ENCODE data around the gene GSX1. TPM values are rescaled to one million over a fixed set of nuclear protein-coding genes. Genes with fewer than 3 reads are reported as not detected.
A peak's percentile ranks its signal among the peaks of the same experiment; 100 is the strongest.

Gene GSX1
- total RNA-seq, 4 donors from 2014 or later, result not detected

GRCh38 chr13:27788271-27788670 is 4.0 kb upstream of the GSX1 start:
- H3K9me3 ChIP-seq, result no peaks in the 10 kb centered on the region
- no peak for DNase-seq (ENCODE audit: extremely low spot score)
- no peaks in the 10 kb centered on the region for H3K36me3 ChIP-seq
- no peak overlapping the region for H3K4me3 ChIP-seq
- peaks cover 4 to 72% (median 47%) of the 10 kb centered on the region in 4 donors for H3K27me3 ChIP-seq
- intact Hi-C loops (cut with DNase I), result no loop called here
- peaks cover 34 to 42% (median 39%) of the 10 kb centered on the region in 4 donors for H3K4me1 ChIP-seq
- TF ChIP-seq CTCF (IDR thresholded peaks at IDR 0.05), result no peak
- WGBS, result 64% methylated on average over 1 of the region's 1 CpG
- no peak overlapping the region for H3K27ac ChIP-seq (replicated peaks in 1 of 4)

- 16% methylated on average over 6 of the region's 6 CpGs for WGBS
- intact Hi-C loops (cut with DNase I), result no loop called here
- Histone ChIP-seq H3K36me3 (no peaks in the 10 kb centered on the region), H3K27me3 (peaks cover 8 to 80% (median 56%) of the 10 kb centered on the region in 4 donors), H3K4me3 (peak overlapping the region in 2 of 4 donors; percentile 32 to 33), H3K4me1 (peaks cover 34 to 50% (median 39%) of the 10 kb centered on the region in 4 donors), H3K27ac (replicated peaks in 1 of 4) (no peak overlapping the region), H3K9me3 (no peaks in the 10 kb centered on the region)
- DNase-seq (ENCODE audit: extremely low spot score), result no peak
- no peak for TF ChIP-seq POLR2A (IDR thresholded peaks at IDR 0.05; ENCODE audit: low read depth)
- TF ChIP-seq EP300 (IDR thresholded peaks at IDR 0.05), result no peak
- TF ChIP-seq CTCF (IDR thresholded peaks at IDR 0.05), result no peak
- TF ChIP-seq POLR2AphosphoS5 (IDR thresholded peaks at IDR 0.05), result no peak
These were observed 3.2 kb upstream of the GSX1 start for GRCh38 chr13:27789153-27789494.

GRCh38 chr13:27789495-27790303 is 2.6 kb upstream of the GSX1 start:
- H3K4me3 ChIP-seq, result peak overlapping the region; percentile 24 to 47 (median 32)
- DNase-seq (ENCODE audit: extremely low spot score), result no peak
- 6% methylated on average over 32 of the region's 55 CpGs for WGBS
- intact Hi-C loops (cut with DNase I), result no loop called here
- TF ChIP-seq EP300 (IDR thresholded peaks at IDR 0.05) (no peak), CTCF (IDR thresholded peaks at IDR 0.05) (no peak), POLR2A (IDR thresholded peaks at IDR 0.05; ENCODE audit: low read depth) (no peak), POLR2AphosphoS5 (IDR thresholded peaks at IDR 0.05) (no peak)
- peaks cover 34 to 56% (median 42%) of the 10 kb centered on the region in 4 donors for H3K4me1 ChIP-seq
- H3K9me3 ChIP-seq, result no peaks in the 10 kb centered on the region
- H3K27me3 ChIP-seq, result peaks cover 8 to 86% (median 61%) of the 10 kb centered on the region in 4 donors
- no peaks in the 10 kb centered on the region for H3K36me3 ChIP-seq
- no peak overlapping the region for H3K27ac ChIP-seq (replicated peaks in 1 of 4)

GRCh38 chr13:27790523-27790922 is 1.8 kb upstream of the GSX1 start:
- WGBS, result 0% methylated on average over 11 of the region's 23 CpGs
- H3K27me3 ChIP-seq, result peaks cover 8 to 94% (median 70%) of the 10 kb centered on the region in 4 donors
- no peaks in the 10 kb centered on the region for H3K36me3 ChIP-seq
- no peaks in the 10 kb centered on the region for H3K9me3 ChIP-seq
- TF ChIP-seq EP300 (IDR thresholded peaks at IDR 0.05) (no peak), POLR2A (IDR thresholded peaks at IDR 0.05; ENCODE audit: low read depth) (no peak), CTCF (IDR thresholded peaks at IDR 0.05) (no peak), POLR2AphosphoS5 (IDR thresholded peaks at IDR 0.05) (no peak)
- intact Hi-C loops (cut with DNase I), result no loop called here
- peak overlapping the region; percentile 36 to 53 (median 43) for H3K4me3 ChIP-seq
- peaks cover 34 to 61% (median 43%) of the 10 kb centered on the region in 4 donors for H3K4me1 ChIP-seq
- no peak overlapping the region for H3K27ac ChIP-seq (replicated peaks in 1 of 4)
- no peak for DNase-seq (ENCODE audit: extremely low spot score)

Measured in esophagus muscularis mucosa (tissue), 4 donors.